GF-D8 (cell line): ENCODE measurements around the gene ZNF384.

ENCODE experiments used
- DNase-seq: peaks from one replicate; lab custom pipeline; 2025; lab: John Stamatoyannopoulos, UW

ZNF384 gene

GRCh38 chr12:6620137-6620884 lies 68.9 kb downstream of the ZNF384 start:
- no peak for DNase-seq

DNA sequence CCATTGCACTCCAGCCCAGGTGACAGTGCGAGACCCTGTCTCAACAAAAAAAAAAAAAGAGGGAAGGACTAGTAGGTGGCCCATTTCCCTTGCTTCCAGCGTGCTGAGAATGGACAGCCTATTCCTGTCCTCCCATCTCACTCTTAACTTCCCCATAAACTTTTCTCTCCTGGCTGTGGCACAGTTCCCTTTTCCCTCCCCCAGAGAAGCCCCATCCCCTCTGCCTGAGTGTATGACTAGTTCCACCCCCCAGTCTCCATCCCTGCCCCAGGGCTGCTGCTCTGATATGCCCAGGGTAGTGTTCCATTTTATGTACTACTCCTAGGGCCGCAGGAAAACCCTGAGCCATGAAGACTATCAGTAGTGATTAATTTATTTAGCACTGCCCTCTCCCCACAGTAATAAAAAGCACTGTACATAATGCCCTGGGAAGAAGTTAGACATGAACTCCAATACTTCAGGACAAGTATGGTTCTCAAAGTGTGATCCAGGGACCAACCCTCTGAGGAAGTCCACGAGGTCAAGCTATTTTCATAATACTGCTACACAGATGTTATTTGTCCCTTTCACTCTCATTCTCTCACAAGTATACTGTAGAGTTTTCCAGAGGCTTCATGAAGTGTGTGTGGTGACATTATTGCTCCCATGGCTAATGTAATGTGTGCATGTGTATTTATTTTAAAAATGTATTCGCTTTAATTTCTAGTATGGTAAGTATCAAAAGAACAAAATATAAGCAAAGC lies 70.5 kb downstream of the ZNF384 start:
- DNase-seq: no peak
